Upper lobe of right lung (tissue), 1 donor: Measurements from ENCODE around the gene DVL2. TPM values are rescaled to one million over a fixed set of nuclear protein-coding genes. Genes with fewer than 3 reads are reported as not detected.

ENCODE experiments used
- ATAC-seq: fragments of 200-7000 bp; cut with Tn5 transposase; one replicate; pipeline ENCODE4 v1.9.1; 2020; ENCODE audit warnings: mild to moderate bottlenecking, moderate library complexity
- DNase-seq: peaks from one replicate; pipeline ENCODE4 v3.0.0-alpha.2; 2020
- H3K27ac ChIP-seq: fragments of 200-600 bp; one replicate; pipeline ENCODE4 v1.8.0; 2022
- H3K27me3 ChIP-seq: fragments of 200-600 bp; one replicate; pipeline ENCODE4 v1.8.0; 2022; ENCODE audit warnings: mild to moderate bottlenecking
- H3K36me3 ChIP-seq: fragments of 200-600 bp; one replicate; pipeline ENCODE4 v1.8.0; 2022
- H3K4me1 ChIP-seq: fragments of 200-600 bp; one replicate; pipeline ENCODE4 v1.8.0; 2022
- H3K4me3 ChIP-seq: fragments of 200-600 bp; one replicate; pipeline ENCODE4 v1.8.0; 2022; ENCODE audit warnings: mild to moderate bottlenecking
- H3K9me3 ChIP-seq: fragments of 200-600 bp; one replicate; pipeline ENCODE4 v1.8.0; 2022
- intact Hi-C: fragments of 100-400 bp; cut with DNase I; formaldehyde crosslinking; loops from one replicate; pipeline ENCODE4 v1.11.0; 2022
- total RNA-seq: library from RNA; stranded (reverse); fragmentation: NEBNext Ultra II Directional; extraction: Animal tissue kit (Norgen Biotek cat#: 25700); gene quantifications from one replicate; pipeline ENCODE4 v1.2.1, GENCODE V29; 2021
- TF ChIP-seq, protein P1 (sequence below): fragments of 200-600 bp; IDR thresholded peaks from one replicate; pipeline ENCODE4 v1.8.0; 2022; ENCODE audit warnings: antibody characterized with exemption
- donor health status: DM: no; HTN: yes; CAD: no; lungs with severe emphysema.

The DVL2 gene
- total RNA-seq, 1 donor from 2014 or later = 41.0 TPM

DNA sequence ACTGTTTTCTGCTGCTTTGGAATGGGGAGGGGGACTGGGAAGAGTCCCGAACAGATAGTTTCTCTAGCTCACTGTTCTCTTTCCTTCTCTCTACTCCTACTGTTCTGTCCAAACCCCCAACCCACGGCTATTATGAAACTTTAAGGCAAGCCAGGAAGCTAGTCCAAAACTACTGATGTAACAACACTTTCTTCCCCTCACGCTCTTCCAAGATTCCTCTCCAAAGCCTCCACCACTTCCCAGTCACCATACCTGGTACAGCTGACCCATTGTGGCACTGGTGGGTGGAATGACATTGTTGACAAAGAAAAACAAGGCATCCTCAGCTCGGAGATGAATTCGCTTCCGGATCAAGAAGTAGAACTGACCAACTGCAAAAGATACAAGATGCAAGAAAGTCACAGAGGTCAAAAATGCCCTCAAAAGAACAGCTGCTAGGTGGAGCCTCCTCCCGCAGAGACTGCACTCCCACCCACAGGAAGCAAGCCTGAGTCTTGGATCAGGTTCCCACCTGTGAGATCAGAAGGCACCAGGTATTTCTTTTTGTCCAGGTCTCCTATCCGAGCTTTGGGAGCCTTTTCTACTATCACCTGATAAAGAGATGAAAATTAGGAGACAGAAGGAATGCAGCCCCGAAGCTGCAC, 6.9 kb upstream of the DVL2 start:
- intact Hi-C loops = no loop called here

DNA sequence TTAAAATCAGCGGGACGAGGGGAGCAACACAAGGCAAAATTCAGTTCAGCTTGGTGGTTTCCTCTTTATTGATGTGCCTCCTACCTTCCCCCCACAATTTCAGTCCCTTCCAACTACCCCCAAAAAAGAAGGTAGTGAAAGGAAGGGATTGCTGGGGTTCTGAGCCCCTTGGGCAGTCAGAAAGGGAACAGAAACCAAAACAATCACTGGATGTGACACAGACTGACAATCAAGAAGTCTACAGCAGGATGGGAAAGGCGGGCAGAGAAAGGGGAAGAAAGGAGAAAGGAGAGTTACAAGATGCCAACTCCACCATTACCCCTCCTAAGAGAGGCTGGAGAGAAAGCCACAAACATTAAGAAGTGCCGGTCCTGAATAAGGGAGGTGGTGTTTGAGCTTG, 6.1 kb upstream of the DVL2 start:
- Histone ChIP-seq H3K9me3 (no peaks in the 10 kb centered on the region), H3K4me3 (peak overlapping the region; percentile 99), H3K36me3 (peaks cover 48% of the 10 kb centered on the region), H3K27ac (peak overlapping the region; percentile 97), H3K4me1 (peaks cover 28% of the 10 kb centered on the region), H3K27me3 (no peaks in the 10 kb centered on the region)
- ATAC-seq (no peak), DNase-seq (no peak)
- intact Hi-C loops = no loop called here
- TF ChIP-seq, protein P1, sequence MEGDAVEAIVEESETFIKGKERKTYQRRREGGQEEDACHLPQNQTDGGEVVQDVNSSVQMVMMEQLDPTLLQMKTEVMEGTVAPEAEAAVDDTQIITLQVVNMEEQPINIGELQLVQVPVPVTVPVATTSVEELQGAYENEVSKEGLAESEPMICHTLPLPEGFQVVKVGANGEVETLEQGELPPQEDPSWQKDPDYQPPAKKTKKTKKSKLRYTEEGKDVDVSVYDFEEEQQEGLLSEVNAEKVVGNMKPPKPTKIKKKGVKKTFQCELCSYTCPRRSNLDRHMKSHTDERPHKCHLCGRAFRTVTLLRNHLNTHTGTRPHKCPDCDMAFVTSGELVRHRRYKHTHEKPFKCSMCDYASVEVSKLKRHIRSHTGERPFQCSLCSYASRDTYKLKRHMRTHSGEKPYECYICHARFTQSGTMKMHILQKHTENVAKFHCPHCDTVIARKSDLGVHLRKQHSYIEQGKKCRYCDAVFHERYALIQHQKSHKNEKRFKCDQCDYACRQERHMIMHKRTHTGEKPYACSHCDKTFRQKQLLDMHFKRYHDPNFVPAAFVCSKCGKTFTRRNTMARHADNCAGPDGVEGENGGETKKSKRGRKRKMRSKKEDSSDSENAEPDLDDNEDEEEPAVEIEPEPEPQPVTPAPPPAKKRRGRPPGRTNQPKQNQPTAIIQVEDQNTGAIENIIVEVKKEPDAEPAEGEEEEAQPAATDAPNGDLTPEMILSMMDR = no peak

More for the DNA sequence above, 6.9 kb upstream of the DVL2 start:
- TF ChIP-seq, protein P1 = no peak
- peaks cover 48% of the 10 kb centered on the region for H3K36me3 ChIP-seq
- DNase-seq (no peak), ATAC-seq (no peak)
- H3K27ac ChIP-seq = peak overlapping the region; percentile 97
- H3K4me1 ChIP-seq = peaks cover 26% of the 10 kb centered on the region
- H3K4me3 ChIP-seq = peak overlapping the region; percentile 99
- no peaks in the 10 kb centered on the region for H3K27me3 ChIP-seq
- H3K9me3 ChIP-seq = no peaks in the 10 kb centered on the region

DNA sequence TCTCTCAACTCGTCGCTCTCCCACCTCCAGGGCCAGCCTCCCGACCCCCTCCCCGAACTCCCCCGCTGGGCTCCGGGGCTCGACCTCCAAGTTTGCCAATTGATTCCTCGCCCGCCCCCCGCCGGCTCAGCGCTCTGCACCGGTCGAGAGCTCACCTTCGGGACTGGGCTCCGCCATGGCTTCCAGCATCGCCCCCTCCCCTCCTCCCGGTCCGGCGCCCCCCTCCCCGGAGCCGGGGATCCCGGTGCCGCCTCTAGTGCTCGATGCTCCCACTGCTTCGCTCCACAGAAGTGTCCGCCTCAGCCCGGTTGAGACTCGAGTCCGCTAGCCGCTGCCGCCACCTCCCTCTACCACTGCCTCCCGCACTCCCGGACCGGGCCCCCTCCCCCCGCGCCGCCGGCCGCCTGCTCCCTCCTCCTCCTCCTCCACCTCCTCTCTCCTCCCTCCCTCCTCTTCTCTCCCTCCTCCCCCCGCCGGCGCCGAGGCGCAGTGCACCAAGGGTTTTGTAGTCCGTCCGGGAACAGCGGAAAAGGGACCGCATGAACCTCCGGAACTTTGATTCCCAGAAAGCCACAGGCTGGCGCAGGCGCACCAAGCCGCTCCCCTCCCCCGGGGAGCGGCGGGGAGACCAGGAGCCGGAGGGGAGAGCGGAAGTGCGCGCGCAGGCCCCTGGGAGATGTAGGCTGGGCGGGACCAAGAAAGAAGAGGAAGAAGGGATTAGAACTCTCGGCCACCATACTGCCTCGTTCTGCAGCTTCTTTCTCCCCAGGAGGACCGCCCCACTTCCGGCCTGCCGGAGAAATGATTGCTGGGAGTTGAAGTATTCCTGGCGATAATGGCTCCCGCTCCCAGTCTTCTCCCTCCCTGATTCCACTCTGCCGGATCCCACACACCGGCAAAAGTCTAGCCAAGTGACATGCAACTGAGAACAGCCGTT, 5.0 kb upstream of the DVL2 start, which contains the start of gene PHF23:
PHF23 (minus strand) TSS at position 367 of the 937 bp plus-strand sequence; CDS start at position 189, 178 bp downstream.
- TF ChIP-seq, protein P1 = no peak
- ATAC-seq = peak; percentile 83
- peak; percentile 100 for DNase-seq
- intact Hi-C loops = no loop called here
- H3K4me3 ChIP-seq = peak within 1 kb of the TSS; percentile 99
- peaks cover 36% of the 10 kb centered on the region for H3K4me1 ChIP-seq
- H3K36me3 ChIP-seq = peaks cover 44% of the 10 kb centered on the region
- H3K27ac ChIP-seq = peak within 1 kb of the TSS; percentile 88
- no peaks in the 10 kb centered on the region for H3K27me3 ChIP-seq
- H3K9me3 ChIP-seq = no peaks in the 10 kb centered on the region

DNA sequence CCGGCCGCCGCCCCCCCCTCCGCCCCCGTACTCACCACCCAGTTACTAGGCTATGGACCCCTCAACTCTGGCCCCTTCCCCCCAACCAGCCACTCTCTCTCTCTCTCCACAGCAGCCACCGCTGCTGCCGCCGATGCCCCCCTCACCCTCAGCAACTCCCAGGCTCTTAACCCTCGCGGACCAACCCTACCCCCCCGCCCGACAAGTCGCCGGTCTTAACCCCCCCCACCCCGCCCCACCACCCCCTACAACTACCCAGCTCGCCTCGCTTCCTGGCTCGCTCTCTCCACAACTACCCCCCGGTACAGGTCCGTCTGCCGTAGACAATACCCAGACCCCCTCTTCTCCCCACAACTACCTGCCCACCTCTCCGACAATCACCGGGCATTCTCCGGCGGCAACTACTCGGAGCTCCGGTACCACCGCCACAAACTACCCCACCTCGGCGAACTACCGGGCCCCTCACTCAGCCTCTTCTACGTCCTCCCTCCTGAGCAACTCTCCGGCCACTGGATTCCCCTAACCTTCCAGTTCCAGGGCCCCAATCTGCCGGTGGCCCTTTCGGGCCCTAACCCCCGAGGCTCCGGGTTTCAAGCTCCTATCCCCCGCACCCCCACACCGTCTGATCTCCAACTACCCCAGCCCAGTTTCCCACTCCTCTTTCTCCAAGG, 4.2 kb upstream of the DVL2 start:
- Histone ChIP-seq H3K4me1 (peaks cover 33% of the 10 kb centered on the region), H3K27ac (peak overlapping the region; percentile 88), H3K36me3 (peaks cover 35% of the 10 kb centered on the region), H3K4me3 (peak overlapping the region; percentile 94), H3K9me3 (no peaks in the 10 kb centered on the region), H3K27me3 (no peaks in the 10 kb centered on the region)
- ATAC-seq (no peak), DNase-seq (peak; percentile 73)
- intact Hi-C loops = no loop called here
- TF ChIP-seq, protein P1 = no peak

DNA sequence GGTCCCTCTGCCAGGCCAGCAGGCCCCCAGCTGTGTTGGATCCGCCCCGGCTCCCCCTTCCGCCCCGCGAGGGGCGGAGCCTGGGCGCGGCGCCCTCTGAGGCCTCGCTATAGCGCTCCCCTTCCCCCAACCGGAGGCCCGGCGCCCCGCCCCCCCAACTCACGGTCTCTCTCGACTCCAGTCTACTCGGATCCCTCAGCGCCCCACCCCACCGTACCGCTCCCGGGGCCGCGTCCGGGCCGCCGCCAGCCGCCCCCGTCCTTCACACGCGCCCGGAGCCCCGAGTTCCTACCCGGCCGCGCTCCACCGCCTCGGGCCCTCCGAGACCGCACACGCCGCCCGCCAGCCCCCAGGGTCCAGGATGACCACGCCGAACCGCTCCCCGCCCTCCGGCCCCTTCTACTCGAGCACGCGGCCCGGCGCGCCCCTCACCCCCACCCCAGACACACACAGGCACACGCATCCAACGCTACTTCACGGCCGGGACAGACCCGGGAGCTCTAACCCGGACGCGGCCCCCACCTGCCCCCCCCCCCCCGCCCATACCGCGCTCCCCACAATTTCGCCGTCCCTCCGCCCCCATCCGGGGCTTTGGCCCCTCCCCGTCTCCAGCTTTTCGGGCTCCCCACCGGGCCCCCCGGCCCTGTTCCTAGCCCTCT, 3.6 kb upstream of the DVL2 start:
- Histone ChIP-seq H3K9me3 (no peaks in the 10 kb centered on the region), H3K27me3 (no peaks in the 10 kb centered on the region), H3K4me1 (peaks cover 34% of the 10 kb centered on the region), H3K4me3 (peak overlapping the region; percentile 94), H3K36me3 (peaks cover 33% of the 10 kb centered on the region), H3K27ac (peak overlapping the region; percentile 88)
- intact Hi-C loops = no loop called here
- DNase-seq = peak; percentile 94
- TF ChIP-seq, protein P1 = no peak
- peak; percentile 37 for ATAC-seq
